ENCODE data around the gene OSMR.

DNA sequence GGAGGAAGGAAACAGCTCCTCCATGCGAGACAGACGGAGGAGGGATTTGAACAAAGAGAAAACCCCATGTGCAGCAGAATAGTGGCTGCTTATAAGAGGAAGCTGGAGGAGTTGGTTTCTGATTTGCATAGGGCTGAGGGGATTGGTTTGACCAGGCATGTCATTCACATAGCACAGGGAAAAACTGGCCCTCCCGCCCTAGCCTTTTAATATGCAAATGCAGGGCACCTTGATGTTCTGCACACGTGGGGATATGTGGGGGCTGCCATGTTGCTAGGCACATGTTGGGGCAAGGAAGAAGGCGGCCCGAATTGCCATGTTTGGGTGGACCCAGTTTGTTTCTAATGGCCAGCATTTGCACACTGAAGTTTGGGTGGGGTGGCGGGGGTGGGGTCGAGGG, 42.2 kb downstream of the OSMR start:
- TF ChIP-seq, protein P1, sequence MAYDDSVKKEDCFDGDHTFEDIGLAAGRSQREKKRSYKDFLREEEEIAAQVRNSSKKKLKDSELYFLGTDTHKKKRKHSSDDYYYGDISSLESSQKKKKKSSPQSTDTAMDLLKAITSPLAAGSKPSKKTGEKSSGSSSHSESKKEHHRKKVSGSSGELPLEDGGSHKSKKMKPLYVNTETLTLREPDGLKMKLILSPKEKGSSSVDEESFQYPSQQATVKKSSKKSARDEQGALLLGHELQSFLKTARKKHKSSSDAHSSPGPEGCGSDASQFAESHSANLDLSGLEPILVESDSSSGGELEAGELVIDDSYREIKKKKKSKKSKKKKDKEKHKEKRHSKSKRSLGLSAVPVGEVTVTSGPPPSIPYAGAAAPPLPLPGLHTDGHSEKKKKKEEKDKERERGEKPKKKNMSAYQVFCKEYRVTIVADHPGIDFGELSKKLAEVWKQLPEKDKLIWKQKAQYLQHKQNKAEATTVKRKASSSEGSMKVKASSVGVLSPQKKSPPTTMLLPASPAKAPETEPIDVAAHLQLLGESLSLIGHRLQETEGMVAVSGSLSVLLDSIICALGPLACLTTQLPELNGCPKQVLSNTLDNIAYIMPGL (CRISPR knock-in tag; IDR thresholded peaks at IDR 0.05) = no peak
- TF ChIP-seq ZNF143 (CRISPR knock-in tag; IDR thresholded peaks at IDR 0.05) = no peak
- TF ChIP-seq, protein P2, sequence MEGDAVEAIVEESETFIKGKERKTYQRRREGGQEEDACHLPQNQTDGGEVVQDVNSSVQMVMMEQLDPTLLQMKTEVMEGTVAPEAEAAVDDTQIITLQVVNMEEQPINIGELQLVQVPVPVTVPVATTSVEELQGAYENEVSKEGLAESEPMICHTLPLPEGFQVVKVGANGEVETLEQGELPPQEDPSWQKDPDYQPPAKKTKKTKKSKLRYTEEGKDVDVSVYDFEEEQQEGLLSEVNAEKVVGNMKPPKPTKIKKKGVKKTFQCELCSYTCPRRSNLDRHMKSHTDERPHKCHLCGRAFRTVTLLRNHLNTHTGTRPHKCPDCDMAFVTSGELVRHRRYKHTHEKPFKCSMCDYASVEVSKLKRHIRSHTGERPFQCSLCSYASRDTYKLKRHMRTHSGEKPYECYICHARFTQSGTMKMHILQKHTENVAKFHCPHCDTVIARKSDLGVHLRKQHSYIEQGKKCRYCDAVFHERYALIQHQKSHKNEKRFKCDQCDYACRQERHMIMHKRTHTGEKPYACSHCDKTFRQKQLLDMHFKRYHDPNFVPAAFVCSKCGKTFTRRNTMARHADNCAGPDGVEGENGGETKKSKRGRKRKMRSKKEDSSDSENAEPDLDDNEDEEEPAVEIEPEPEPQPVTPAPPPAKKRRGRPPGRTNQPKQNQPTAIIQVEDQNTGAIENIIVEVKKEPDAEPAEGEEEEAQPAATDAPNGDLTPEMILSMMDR (IDR thresholded peaks at IDR 0.05 in 2 of 3, conservative IDR thresholded peaks at IDR 0.05 in 1 of 3; ENCODE audit: insufficient read depth in 2 of 3, low read depth in 1 of 3, low read length in 3 of 3) = no peak
- TF ChIP-seq, protein P3, sequence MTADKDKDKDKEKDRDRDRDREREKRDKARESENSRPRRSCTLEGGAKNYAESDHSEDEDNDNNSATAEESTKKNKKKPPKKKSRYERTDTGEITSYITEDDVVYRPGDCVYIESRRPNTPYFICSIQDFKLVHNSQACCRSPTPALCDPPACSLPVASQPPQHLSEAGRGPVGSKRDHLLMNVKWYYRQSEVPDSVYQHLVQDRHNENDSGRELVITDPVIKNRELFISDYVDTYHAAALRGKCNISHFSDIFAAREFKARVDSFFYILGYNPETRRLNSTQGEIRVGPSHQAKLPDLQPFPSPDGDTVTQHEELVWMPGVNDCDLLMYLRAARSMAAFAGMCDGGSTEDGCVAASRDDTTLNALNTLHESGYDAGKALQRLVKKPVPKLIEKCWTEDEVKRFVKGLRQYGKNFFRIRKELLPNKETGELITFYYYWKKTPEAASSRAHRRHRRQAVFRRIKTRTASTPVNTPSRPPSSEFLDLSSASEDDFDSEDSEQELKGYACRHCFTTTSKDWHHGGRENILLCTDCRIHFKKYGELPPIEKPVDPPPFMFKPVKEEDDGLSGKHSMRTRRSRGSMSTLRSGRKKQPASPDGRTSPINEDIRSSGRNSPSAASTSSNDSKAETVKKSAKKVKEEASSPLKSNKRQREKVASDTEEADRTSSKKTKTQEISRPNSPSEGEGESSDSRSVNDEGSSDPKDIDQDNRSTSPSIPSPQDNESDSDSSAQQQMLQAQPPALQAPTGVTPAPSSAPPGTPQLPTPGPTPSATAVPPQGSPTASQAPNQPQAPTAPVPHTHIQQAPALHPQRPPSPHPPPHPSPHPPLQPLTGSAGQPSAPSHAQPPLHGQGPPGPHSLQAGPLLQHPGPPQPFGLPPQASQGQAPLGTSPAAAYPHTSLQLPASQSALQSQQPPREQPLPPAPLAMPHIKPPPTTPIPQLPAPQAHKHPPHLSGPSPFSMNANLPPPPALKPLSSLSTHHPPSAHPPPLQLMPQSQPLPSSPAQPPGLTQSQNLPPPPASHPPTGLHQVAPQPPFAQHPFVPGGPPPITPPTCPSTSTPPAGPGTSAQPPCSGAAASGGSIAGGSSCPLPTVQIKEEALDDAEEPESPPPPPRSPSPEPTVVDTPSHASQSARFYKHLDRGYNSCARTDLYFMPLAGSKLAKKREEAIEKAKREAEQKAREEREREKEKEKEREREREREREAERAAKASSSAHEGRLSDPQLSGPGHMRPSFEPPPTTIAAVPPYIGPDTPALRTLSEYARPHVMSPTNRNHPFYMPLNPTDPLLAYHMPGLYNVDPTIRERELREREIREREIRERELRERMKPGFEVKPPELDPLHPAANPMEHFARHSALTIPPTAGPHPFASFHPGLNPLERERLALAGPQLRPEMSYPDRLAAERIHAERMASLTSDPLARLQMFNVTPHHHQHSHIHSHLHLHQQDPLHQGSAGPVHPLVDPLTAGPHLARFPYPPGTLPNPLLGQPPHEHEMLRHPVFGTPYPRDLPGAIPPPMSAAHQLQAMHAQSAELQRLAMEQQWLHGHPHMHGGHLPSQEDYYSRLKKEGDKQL (CRISPR knock-in tag; IDR thresholded peaks at IDR 0.05; ENCODE audit: borderline replicate concordance) = no peak
- TF ChIP-seq CBX5 (IDR thresholded peaks at IDR 0.05; ENCODE audit: borderline replicate concordance, low read depth) = no peak
- TF ChIP-seq ZC3H8 (IDR thresholded peaks at IDR 0.05) = no peak
- TF ChIP-seq, protein P4, sequence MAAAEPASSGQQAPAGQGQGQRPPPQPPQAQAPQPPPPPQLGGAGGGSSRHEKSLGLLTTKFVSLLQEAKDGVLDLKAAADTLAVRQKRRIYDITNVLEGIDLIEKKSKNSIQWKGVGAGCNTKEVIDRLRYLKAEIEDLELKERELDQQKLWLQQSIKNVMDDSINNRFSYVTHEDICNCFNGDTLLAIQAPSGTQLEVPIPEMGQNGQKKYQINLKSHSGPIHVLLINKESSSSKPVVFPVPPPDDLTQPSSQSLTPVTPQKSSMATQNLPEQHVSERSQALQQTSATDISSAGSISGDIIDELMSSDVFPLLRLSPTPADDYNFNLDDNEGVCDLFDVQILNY (CRISPR knock-in tag; IDR thresholded peaks at IDR 0.05) = no peak
- no peak for TF ChIP-seq TAF1 (IDR thresholded peaks at IDR 0.05; ENCODE audit: control insufficient read depth, extremely low read depth, insufficient read depth, low read length, severe bottlenecking)
- TF ChIP-seq, protein P5, sequence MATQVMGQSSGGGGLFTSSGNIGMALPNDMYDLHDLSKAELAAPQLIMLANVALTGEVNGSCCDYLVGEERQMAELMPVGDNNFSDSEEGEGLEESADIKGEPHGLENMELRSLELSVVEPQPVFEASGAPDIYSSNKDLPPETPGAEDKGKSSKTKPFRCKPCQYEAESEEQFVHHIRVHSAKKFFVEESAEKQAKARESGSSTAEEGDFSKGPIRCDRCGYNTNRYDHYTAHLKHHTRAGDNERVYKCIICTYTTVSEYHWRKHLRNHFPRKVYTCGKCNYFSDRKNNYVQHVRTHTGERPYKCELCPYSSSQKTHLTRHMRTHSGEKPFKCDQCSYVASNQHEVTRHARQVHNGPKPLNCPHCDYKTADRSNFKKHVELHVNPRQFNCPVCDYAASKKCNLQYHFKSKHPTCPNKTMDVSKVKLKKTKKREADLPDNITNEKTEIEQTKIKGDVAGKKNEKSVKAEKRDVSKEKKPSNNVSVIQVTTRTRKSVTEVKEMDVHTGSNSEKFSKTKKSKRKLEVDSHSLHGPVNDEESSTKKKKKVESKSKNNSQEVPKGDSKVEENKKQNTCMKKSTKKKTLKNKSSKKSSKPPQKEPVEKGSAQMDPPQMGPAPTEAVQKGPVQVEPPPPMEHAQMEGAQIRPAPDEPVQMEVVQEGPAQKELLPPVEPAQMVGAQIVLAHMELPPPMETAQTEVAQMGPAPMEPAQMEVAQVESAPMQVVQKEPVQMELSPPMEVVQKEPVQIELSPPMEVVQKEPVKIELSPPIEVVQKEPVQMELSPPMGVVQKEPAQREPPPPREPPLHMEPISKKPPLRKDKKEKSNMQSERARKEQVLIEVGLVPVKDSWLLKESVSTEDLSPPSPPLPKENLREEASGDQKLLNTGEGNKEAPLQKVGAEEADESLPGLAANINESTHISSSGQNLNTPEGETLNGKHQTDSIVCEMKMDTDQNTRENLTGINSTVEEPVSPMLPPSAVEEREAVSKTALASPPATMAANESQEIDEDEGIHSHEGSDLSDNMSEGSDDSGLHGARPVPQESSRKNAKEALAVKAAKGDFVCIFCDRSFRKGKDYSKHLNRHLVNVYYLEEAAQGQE (IDR thresholded peaks at IDR 0.05; ENCODE audit: borderline replicate concordance) = no peak
- TF ChIP-seq, protein P5 (CRISPR knock-in tag; IDR thresholded peaks at IDR 0.05; ENCODE audit: low read depth) = no peak
- TF ChIP-seq, protein P6, sequence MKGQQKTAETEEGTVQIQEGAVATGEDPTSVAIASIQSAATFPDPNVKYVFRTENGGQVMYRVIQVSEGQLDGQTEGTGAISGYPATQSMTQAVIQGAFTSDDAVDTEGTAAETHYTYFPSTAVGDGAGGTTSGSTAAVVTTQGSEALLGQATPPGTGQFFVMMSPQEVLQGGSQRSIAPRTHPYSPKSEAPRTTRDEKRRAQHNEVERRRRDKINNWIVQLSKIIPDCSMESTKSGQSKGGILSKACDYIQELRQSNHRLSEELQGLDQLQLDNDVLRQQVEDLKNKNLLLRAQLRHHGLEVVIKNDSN (CRISPR knock-in tag; IDR thresholded peaks at IDR 0.05) = no peak
- no peak for TF ChIP-seq NCOA2 (IDR thresholded peaks at IDR 0.05; ENCODE audit: partially characterized antibody in 2 of 2)
- TF ChIP-seq HNRNPUL1 (IDR thresholded peaks at IDR 0.05; ENCODE audit: low read length) = no peak
- TF ChIP-seq EP300 (IDR thresholded peaks at IDR 0.05; ENCODE audit: low read length) = no peak
